Kidney (tissue), 14 donors: ENCODE measurements around the gene RPA1. TPM values are rescaled to one million over a fixed set of nuclear protein-coding genes. Genes with fewer than 3 reads are reported as not detected.

Source experiments
- DNase-seq, 5 donors: peaks; one replicate each; pipeline ENCODE4 v3.0.0-alpha.2; 2013 to 2020
- FAIRE-seq: peaks from 2 replicates; lab custom pipeline; 2012; peaks lifted over from hg19 to GRCh38; lab: Jason Lieb, UNC
- H3K27ac ChIP-seq, 2 donors: one replicate each; pipeline ENCODE4 v1.7.0; 2013; ENCODE audit warnings: low read depth in 2 of 2, low read length in 2 of 2, inconsistent platforms in 1 of 2
- H3K27me3 ChIP-seq: one replicate; pipeline ENCODE4 v1.7.1; 2013; ENCODE audit warnings: low read length, inconsistent platforms; ENCODE audit not compliant: control insufficient read depth, insufficient read depth
- H3K36me3 ChIP-seq, 3 donors: one replicate each; pipeline versions ENCODE4 v1.7.0 to v1.7.1; 2013; ENCODE audit warnings: low read length in 3 of 3, control low read depth in 1 of 3, inconsistent platforms in 1 of 3; ENCODE audit not compliant: insufficient read depth in 3 of 3, control insufficient read depth in 2 of 3
- H3K4me1 ChIP-seq, 3 donors: one replicate each; pipeline versions ENCODE4 v1.7.0 to v1.7.1; 2013; ENCODE audit warnings: low read length in 3 of 3, inconsistent platforms in 1 of 3, low read depth in 1 of 3; ENCODE audit not compliant: control insufficient read depth in 2 of 3, insufficient read depth in 2 of 3
- H3K4me3 ChIP-seq, 3 donors: one replicate each; pipeline versions ENCODE4 v1.7.0 to v1.8.1; 2013; ENCODE audit warnings: low read length in 3 of 3, control low read depth in 1 of 3, inconsistent platforms in 1 of 3
- H3K9ac ChIP-seq, 3 donors: one replicate each; pipeline versions ENCODE4 v1.7.0 to v1.7.1; 2013; ENCODE audit warnings: low read length in 3 of 3, control low read depth in 1 of 3, inconsistent platforms in 1 of 3
- H3K9me3 ChIP-seq, 3 donors: one replicate each; pipeline versions ENCODE4 v1.7.0 to v1.7.1; 2013; ENCODE audit warnings: low read length in 3 of 3, control low read depth in 1 of 3, inconsistent platforms in 1 of 3; ENCODE audit not compliant: control insufficient read depth in 2 of 3, insufficient read depth in 1 of 3
- intact Hi-C: fragments of 100-400 bp; cut with DNase I; formaldehyde crosslinking; loops from one replicate; pipeline ENCODE4 v1.11.1; 2022
- polyA plus RNA-seq: library from polyadenylated mRNA; stranded (reverse); fragments of 350-450 nt; fragmentation: Illumina TruSeq; extraction: RNeasy Lipid Tissue Mini Kit (QIAGEN cat#74804); gene quantifications from one replicate; pipeline ENCODE4 v1.2.3, GENCODE V29; 2014; ENCODE audit warnings: low read depth, low replicate concordance; ENCODE audit not compliant: insufficient read depth
- total RNA-seq: library from RNA; stranded (reverse); fragmentation: NEBNext Ultra II Directional; extraction: Animal tissue kit (Norgen Biotek cat#: 25700); gene quantifications from one replicate; pipeline ENCODE4 v1.2.1, GENCODE V29; 2021
- TF ChIP-seq, protein P1 (sequence below): IDR thresholded peaks from 3 replicates; pipeline ENCODE4 v1.5.1; 2012; ENCODE audit warnings: mild to moderate bottlenecking, moderate library complexity, borderline replicate concordance; ENCODE audit not compliant: insufficient read depth; ENCODE audit errors: extremely low read depth
- donor health status: control.
- donor health status: control.
- donor health status: control.
- donor health status: control.
- donor health status: control.
- donor health status: DM: yes; HTN: yes; CAD: no.
- donor health status: Normal renal cell carcinoma (clear cell type).

The RPA1 gene
- total and polyA plus RNA-seq, 2 donors from 2014 or later: 26.1 to 89.0 TPM

DNA sequence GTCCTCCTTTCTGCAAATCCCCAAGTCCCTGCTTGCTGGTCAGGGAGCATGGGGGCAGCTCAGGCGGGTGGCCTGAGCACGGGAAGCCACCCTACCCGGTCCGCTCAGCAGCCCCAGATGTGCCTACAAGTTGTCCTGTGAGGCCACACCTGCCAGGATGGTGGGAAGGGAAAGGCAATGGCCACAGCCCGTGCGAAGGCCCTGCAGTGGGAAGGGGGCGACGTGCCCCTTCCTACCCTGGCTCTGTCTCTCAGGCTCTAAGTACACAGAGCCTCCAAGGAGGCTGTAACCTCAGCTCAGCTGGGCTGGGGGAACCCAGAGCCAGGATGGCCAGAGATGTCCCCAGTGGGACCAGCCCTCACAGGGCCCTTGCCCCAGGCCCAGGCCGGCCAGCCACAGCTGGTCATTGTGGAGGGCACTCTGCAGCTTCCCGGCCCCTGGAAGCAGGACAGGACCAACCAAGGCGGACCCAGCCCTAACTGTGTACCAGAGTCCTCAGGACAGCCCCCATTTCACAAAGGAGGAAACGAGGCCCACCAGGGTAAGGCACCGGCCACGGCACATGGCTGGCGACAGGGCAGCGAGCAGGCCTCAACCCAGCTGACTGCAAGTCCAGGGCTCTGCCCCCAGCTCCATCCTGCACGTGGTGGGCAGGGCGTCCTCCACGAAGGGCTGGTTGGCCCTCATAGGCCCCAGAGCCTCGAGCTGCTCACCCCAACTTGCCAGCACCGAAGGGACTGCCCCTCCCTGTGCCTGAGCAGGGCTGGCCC is 113.0 kb downstream of the RPA1 start:
- DNase-seq (no peak), FAIRE-seq (no peak)
- H3K4me3 ChIP-seq: no peak overlapping the region
- no peaks in the 10 kb centered on the region for H3K36me3 ChIP-seq
- intact Hi-C loops: no loop called here
- TF ChIP-seq, protein P1, sequence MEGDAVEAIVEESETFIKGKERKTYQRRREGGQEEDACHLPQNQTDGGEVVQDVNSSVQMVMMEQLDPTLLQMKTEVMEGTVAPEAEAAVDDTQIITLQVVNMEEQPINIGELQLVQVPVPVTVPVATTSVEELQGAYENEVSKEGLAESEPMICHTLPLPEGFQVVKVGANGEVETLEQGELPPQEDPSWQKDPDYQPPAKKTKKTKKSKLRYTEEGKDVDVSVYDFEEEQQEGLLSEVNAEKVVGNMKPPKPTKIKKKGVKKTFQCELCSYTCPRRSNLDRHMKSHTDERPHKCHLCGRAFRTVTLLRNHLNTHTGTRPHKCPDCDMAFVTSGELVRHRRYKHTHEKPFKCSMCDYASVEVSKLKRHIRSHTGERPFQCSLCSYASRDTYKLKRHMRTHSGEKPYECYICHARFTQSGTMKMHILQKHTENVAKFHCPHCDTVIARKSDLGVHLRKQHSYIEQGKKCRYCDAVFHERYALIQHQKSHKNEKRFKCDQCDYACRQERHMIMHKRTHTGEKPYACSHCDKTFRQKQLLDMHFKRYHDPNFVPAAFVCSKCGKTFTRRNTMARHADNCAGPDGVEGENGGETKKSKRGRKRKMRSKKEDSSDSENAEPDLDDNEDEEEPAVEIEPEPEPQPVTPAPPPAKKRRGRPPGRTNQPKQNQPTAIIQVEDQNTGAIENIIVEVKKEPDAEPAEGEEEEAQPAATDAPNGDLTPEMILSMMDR: no peak
- H3K27me3 ChIP-seq: no peaks in the 10 kb centered on the region
- H3K27ac ChIP-seq: no peak overlapping the region
- peaks cover 0 to 5% (median 0%) of the 10 kb centered on the region in 3 donors for H3K4me1 ChIP-seq
- H3K9ac ChIP-seq: no peak overlapping the region
- peaks cover 0 to 2% (median 0%) of the 10 kb centered on the region in 3 donors for H3K9me3 ChIP-seq

DNA sequence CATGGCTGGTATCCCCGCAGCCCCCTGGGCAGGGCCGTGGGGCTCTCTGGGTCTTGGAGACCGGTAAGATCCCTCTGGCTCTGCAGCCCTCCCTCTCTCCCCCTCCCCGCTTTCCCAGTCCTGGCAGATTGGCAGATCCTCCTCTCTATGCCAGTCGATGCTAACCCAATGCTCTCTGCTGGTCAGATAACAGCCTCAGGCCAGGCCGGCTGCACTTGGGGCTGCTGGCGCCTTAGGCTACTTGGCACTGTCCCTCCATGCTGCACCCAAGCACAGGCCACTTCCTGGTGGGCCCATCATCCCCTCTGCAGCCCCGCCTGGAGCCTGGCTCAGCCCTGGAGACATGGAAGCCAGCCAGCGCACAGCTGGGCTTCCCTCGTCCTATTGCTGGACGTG is 113.6 kb downstream of the RPA1 start:
- no peak overlapping the region for H3K27ac ChIP-seq
- FAIRE-seq: no peak
- no peak overlapping the region for H3K4me3 ChIP-seq
- intact Hi-C loops: no loop called here
- H3K9me3 ChIP-seq: peaks cover 0 to 2% (median 0%) of the 10 kb centered on the region in 3 donors
- peaks cover 0 to 5% (median 0%) of the 10 kb centered on the region in 3 donors for H3K4me1 ChIP-seq
- no peak overlapping the region for H3K9ac ChIP-seq
- no peaks in the 10 kb centered on the region for H3K27me3 ChIP-seq
- TF ChIP-seq, protein P1: no peak
- no peak for DNase-seq
- H3K36me3 ChIP-seq: no peaks in the 10 kb centered on the region

DNA sequence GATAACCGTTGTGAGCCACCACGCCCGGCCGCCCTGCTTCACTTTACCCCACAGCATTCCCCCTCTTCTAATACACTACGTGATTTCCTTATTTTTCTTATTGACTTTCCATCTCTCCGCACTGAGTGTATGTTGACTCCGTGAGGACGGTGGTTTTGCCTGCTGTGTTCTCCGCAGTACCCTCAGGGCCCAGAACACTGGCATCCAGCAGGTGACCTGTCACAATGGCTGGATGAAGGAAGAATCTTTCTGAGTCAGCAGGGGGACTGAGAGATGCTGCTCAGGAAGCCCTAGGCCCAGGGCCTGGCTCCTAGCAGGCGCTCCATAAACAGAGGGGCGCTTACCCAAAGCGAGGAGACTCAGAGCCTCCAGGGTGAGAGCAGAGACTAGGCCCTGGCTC is 115.8 kb downstream of the RPA1 start:
- no peak overlapping the region for H3K27ac ChIP-seq
- intact Hi-C loops: no loop called here
- H3K9ac ChIP-seq: no peak overlapping the region
- H3K9me3 ChIP-seq: peaks cover 0 to 2% (median 0%) of the 10 kb centered on the region in 3 donors
- DNase-seq: no peak
- TF ChIP-seq, protein P1: no peak
- no peak for FAIRE-seq
- no peaks in the 10 kb centered on the region for H3K4me1 ChIP-seq
- no peaks in the 10 kb centered on the region for H3K27me3 ChIP-seq
- H3K36me3 ChIP-seq: no peaks in the 10 kb centered on the region
- H3K4me3 ChIP-seq: no peak overlapping the region
